ENCODE results near the gene COG7.

Gene COG7

DNA sequence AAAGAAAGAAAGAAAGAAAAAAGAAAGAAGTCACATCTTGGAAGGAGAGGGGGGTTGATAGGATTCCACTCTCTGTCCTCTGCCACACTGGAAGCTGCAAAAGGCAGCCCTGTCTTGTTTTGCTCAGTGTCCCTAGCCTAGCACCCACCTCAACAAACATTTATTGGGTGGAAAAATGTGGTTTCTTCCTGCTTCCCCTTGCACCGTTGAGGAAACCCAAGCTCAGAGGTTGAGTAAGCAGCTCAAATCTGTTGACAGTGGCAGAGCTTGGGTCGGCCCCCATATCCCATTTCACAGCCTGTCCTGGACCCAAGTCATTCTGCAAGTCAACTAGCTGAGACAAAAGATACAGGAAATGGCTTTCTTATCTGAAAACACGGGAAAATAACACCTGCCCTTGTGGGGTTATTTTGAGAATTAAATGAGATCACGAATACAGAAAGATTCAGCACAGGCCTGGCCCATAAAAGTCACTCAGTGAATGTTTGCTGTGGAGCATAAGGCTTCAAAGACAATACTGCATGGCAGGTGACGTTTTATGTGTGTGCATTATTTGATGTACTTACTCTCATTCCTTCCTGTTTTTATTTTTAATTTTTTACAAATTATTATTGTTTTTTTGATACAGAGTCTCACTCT, 87.3 kb downstream of the COG7 start (continued):
- TF ChIP-seq ZNF501 (tag by site-specific recombination; IDR thresholded peaks at IDR 0.05) (no peak), ZNF596 (tag by site-specific recombination; IDR thresholded peaks at IDR 0.05) (no peak), ZNF23 (tag by site-specific recombination; IDR thresholded peaks at IDR 0.05; ENCODE audit: borderline replicate concordance) (no peak), ZNF623 (tag by site-specific recombination; IDR thresholded peaks at IDR 0.05) (no peak), ZNF391 (tag by site-specific recombination; IDR thresholded peaks at IDR 0.05; ENCODE audit: borderline replicate concordance, low read depth) (no peak), ZNF776 (tag by site-specific recombination; IDR thresholded peaks at IDR 0.05; ENCODE audit: borderline replicate concordance) (no peak), ZNF274 (IDR thresholded peaks at IDR 0.05; ENCODE audit: low read length) (no peak), ZNF274 (tag by site-specific recombination; IDR thresholded peaks at IDR 0.05; ENCODE audit: borderline replicate concordance) (no peak), ZBTB1 (tag by site-specific recombination; IDR thresholded peaks at IDR 0.05) (no peak), ZNF701 (tag by site-specific recombination; IDR thresholded peaks at IDR 0.05) (no peak), ZNF175 (tag by site-specific recombination; IDR thresholded peaks at IDR 0.05) (no peak), ZNF639 (tag by site-specific recombination; IDR thresholded peaks at IDR 0.05) (no peak), ZNF555 (tag by site-specific recombination; conservative IDR thresholded peaks at IDR 0.05) (no peak), KLF10 (tag by site-specific recombination; IDR thresholded peaks at IDR 0.05) (no peak), ZXDB (tag by site-specific recombination; IDR thresholded peaks at IDR 0.05) (0 out of 2 replicates have a peak, but pooled peaks have one; percentile 21), PRDM1 (tag by site-specific recombination; IDR thresholded peaks at IDR 0.05) (no peak), ZBTB8A (tag by site-specific recombination; IDR thresholded peaks at IDR 0.05) (no peak), ZNF366 (tag by site-specific recombination; conservative IDR thresholded peaks at IDR 0.05) (peak; percentile 74), ZFP37 (tag by site-specific recombination; IDR thresholded peaks at IDR 0.05) (no peak), ZNF133 (tag by site-specific recombination; IDR thresholded peaks at IDR 0.05) (no peak), PRDM10 (tag by site-specific recombination; IDR thresholded peaks at IDR 0.05) (peak; percentile 86), ZNF114 (tag by site-specific recombination; IDR thresholded peaks at IDR 0.05) (no peak), ZNF2 (tag by site-specific recombination; IDR thresholded peaks at IDR 0.05) (no peak), OVOL3 (tag by site-specific recombination; IDR thresholded peaks at IDR 0.05) (no peak), WT1 (tag by site-specific recombination; IDR thresholded peaks at IDR 0.05) (no peak), ZFP69B (tag by site-specific recombination; IDR thresholded peaks at IDR 0.05) (no peak), OSR2 (tag by site-specific recombination; IDR thresholded peaks at IDR 0.05) (no peak), ZNF423 (tag by site-specific recombination; IDR thresholded peaks at IDR 0.05) (no peak), TRIM28 (IDR thresholded peaks at IDR 0.05; ENCODE audit: borderline replicate concordance, low read length) (peak; percentile 41; the same call in 1 of the 2 replicates), ZNF324 (tag by site-specific recombination; IDR thresholded peaks at IDR 0.05) (no peak), ZNF600 (tag by site-specific recombination; IDR thresholded peaks at IDR 0.05) (peak; percentile 54; the same call in 1 of the 2 replicates)
- TF ChIP-seq, protein P1, sequence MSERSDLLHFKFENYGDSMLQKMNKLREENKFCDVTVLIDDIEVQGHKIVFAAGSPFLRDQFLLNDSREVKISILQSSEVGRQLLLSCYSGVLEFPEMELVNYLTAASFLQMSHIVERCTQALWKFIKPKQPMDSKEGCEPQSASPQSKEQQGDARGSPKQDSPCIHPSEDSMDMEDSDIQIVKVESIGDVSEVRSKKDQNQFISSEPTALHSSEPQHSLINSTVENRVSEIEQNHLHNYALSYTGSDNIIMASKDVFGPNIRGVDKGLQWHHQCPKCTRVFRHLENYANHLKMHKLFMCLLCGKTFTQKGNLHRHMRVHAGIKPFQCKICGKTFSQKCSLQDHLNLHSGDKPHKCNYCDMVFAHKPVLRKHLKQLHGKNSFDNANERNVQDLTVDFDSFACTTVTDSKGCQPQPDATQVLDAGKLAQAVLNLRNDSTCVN (tag by site-specific recombination; optimal IDR thresholded peaks at IDR 0.05): no peak
- TF ChIP-seq, protein P2, sequence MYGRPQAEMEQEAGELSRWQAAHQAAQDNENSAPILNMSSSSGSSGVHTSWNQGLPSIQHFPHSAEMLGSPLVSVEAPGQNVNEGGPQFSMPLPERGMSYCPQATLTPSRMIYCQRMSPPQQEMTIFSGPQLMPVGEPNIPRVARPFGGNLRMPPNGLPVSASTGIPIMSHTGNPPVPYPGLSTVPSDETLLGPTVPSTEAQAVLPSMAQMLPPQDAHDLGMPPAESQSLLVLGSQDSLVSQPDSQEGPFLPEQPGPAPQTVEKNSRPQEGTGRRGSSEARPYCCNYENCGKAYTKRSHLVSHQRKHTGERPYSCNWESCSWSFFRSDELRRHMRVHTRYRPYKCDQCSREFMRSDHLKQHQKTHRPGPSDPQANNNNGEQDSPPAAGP (tag by site-specific recombination; IDR thresholded peaks at IDR 0.05): no peak
- TF ChIP-seq, protein P3, sequence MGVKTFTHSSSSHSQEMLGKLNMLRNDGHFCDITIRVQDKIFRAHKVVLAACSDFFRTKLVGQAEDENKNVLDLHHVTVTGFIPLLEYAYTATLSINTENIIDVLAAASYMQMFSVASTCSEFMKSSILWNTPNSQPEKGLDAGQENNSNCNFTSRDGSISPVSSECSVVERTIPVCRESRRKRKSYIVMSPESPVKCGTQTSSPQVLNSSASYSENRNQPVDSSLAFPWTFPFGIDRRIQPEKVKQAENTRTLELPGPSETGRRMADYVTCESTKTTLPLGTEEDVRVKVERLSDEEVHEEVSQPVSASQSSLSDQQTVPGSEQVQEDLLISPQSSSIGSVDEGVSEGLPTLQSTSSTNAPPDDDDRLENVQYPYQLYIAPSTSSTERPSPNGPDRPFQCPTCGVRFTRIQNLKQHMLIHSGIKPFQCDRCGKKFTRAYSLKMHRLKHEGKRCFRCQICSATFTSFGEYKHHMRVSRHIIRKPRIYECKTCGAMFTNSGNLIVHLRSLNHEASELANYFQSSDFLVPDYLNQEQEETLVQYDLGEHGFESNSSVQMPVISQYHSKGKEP (tag by site-specific recombination; IDR thresholded peaks at IDR 0.05): no peak
